ENCODE measurements around the gene SLC1A5. TPM values are rescaled to one million over a fixed set of nuclear protein-coding genes. Genes with fewer than 3 reads are reported as not detected.

SLC1A5 gene
- total RNA-seq, 1 experiment from 2014 or later = 104 TPM

GRCh38 chr19:46725859-46726393 lies 62.5 kb downstream of the SLC1A5 start:
- no TSS peak for BruUV-seq (replicated peaks)

GRCh38 chr19:46725036-46725820 lies 63.2 kb downstream of the SLC1A5 start:
- H3K4me1 ChIP-seq (ENCODE audit: control insufficient read depth, insufficient read depth, low read length) = no peaks in the 10 kb centered on the region; the same call in 1 of the 2 replicates
- ChIA-PET POLR2A (no interaction called here), CTCF (interaction anchor here (0.6 kb wide), 1 partner anchor 20 kb away, joined by 3 read pairs; no protein-coding TSS in a partner anchor)
- H3K27me3 ChIP-seq (ENCODE audit: control insufficient read depth, insufficient read depth, low read length) = no peaks in the 10 kb centered on the region
- H3K9me3 ChIP-seq (ENCODE audit: control insufficient read depth, insufficient read depth, low read depth, low read length) = no peaks in the 10 kb centered on the region
- TF ChIP-seq TCF7L2 (IDR thresholded peaks at IDR 0.05; ENCODE audit: low read depth, low read length) (no peak), CTCF (IDR thresholded peaks at IDR 0.05) (no peak), REST (IDR thresholded peaks at IDR 0.05; ENCODE audit: insufficient read depth in 1 of 2, low read depth in 2 of 2, low read length in 1 of 2) (no peak)
- no peaks in the 10 kb centered on the region for H3K36me3 ChIP-seq (ENCODE audit: control insufficient read depth, insufficient read depth, low read length)
- no TSS peak for BruUV-seq (replicated peaks)
- no peak for DNase-seq (ENCODE audit: low read depth, low spot score)
- intact Hi-C loops (cut with micrococcal nuclease; ENCODE audit: unreplicated experiment) = no loop called here
- in situ Hi-C loops (cut with HindIII; ENCODE audit: low pct_unique_long_range_greater_than_20kb, low sequenced_read_pairs) = no loop called here
- ATAC-seq = no peak
- no peak overlapping the region for H3K4me3 ChIP-seq (ENCODE audit: low read depth in 2 of 2, low read length in 2 of 2)
- H3K27ac ChIP-seq (ENCODE audit: low read length) = no peak overlapping the region

More at GRCh38 chr19:46725859-46726393, 62.5 kb downstream of the SLC1A5 start:
- no peaks in the 10 kb centered on the region for H3K36me3 ChIP-seq (ENCODE audit: control insufficient read depth, insufficient read depth, low read length)
- intact Hi-C loops (cut with micrococcal nuclease; ENCODE audit: unreplicated experiment) (no loop called here), in situ Hi-C loops (cut with HindIII; ENCODE audit: low pct_unique_long_range_greater_than_20kb, low sequenced_read_pairs) (no loop called here)
- H3K27me3 ChIP-seq (ENCODE audit: control insufficient read depth, insufficient read depth, low read length) = no peaks in the 10 kb centered on the region
- H3K4me3 ChIP-seq (ENCODE audit: low read depth in 2 of 2, low read length in 2 of 2) = no peak overlapping the region
- TF ChIP-seq CTCF (IDR thresholded peaks at IDR 0.05) (no peak), POLR2AphosphoS5 (IDR thresholded peaks at IDR 0.05; ENCODE audit: low read depth, low read length) (no peak)
- CTCF ChIA-PET = interaction anchor here (0.6 kb wide), 1 partner anchor 21 kb away, joined by 3 read pairs; no protein-coding TSS in a partner anchor
- H3K27ac ChIP-seq (ENCODE audit: low read length) = no peak overlapping the region
- DNase-seq (ENCODE audit: low read depth, low spot score) = no peak
- no peak for ATAC-seq
- POLR2A ChIA-PET = no interaction called here
- no peaks in the 10 kb centered on the region; the same call in 1 of the 2 replicates for H3K4me1 ChIP-seq (ENCODE audit: control insufficient read depth, insufficient read depth, low read length)
- H3K9me3 ChIP-seq (ENCODE audit: control insufficient read depth, insufficient read depth, low read depth, low read length) = no peaks in the 10 kb centered on the region

Other genes with a start within 250 kb of the SLC1A5 start
- 212 TPM for gene CALM3, start 187.3 kb downstream of the SLC1A5 start, total RNA-seq (2021; ENCODE audit: unreplicated experiment)
- 0.08 TPM for gene PTGIR, start 163.5 kb downstream of the SLC1A5 start, total RNA-seq (2021; ENCODE audit: unreplicated experiment)
- not detected for gene GNG8, start 152.4 kb downstream of the SLC1A5 start, total RNA-seq (2021; ENCODE audit: unreplicated experiment)
- 1.0 TPM for gene DACT3, start 127.4 kb downstream of the SLC1A5 start, total RNA-seq (2021; ENCODE audit: unreplicated experiment)
- 41.2 TPM for gene PRKD2, start 71.5 kb downstream of the SLC1A5 start, total RNA-seq (2021; ENCODE audit: unreplicated experiment)
- gene FKRP, start 42.5 kb downstream of the SLC1A5 start, total RNA-seq (2021; ENCODE audit: unreplicated experiment) = 21.6 TPM
- gene STRN4, start 42.1 kb downstream of the SLC1A5 start, total RNA-seq (2021; ENCODE audit: unreplicated experiment) = 89.5 TPM
- 146 TPM for gene AP2S1, start 62.3 kb upstream of the SLC1A5 start, total RNA-seq (2021; ENCODE audit: unreplicated experiment)
- gene ARHGAP35, start 72.4 kb upstream of the SLC1A5 start, total RNA-seq (2021; ENCODE audit: unreplicated experiment) = 64.1 TPM
- 3.6 TPM for gene NPAS1, start 231.2 kb upstream of the SLC1A5 start, total RNA-seq (2021; ENCODE audit: unreplicated experiment)

All from Panc1 (cell line).